Omental fat pad (tissue), 4 donors: ENCODE results near the gene ZC3H15. TPM values are rescaled to one million over a fixed set of nuclear protein-coding genes. Genes with fewer than 3 reads are reported as not detected.

Source experiments
- ATAC-seq: fragments of 150-250 bp; one replicate; pipeline ENCODE4 v1.9.1; 2016; ENCODE audit warnings: mild to moderate bottlenecking, moderate library complexity; ENCODE audit not compliant: low FRiP score
- DNase-seq: peaks from one replicate; pipeline ENCODE4 v3.0.0-alpha.2; 2019; ENCODE audit warnings: low spot score
- total RNA-seq, 4 donors: library from RNA; depleted of rRNA; stranded (reverse); fragments of >200 nt; gene quantifications; one replicate each; pipeline ENCODE4 v1.1.0, GENCODE V29; 2016
- TF ChIP-seq, protein P1 (sequence below), 3 donors: fragments of 450-650 bp; IDR thresholded peaks; one replicate each; pipeline ENCODE4 v1.5.1; 2016 to 2017; ENCODE audit warnings: antibody characterized with exemption in 3 of 3, mild to moderate bottlenecking in 3 of 3, moderate library complexity in 2 of 3

Gene ZC3H15
- total RNA-seq, 4 donors from 2014 or later, result 47.3 to 115 (median 58.5) TPM

DNA sequence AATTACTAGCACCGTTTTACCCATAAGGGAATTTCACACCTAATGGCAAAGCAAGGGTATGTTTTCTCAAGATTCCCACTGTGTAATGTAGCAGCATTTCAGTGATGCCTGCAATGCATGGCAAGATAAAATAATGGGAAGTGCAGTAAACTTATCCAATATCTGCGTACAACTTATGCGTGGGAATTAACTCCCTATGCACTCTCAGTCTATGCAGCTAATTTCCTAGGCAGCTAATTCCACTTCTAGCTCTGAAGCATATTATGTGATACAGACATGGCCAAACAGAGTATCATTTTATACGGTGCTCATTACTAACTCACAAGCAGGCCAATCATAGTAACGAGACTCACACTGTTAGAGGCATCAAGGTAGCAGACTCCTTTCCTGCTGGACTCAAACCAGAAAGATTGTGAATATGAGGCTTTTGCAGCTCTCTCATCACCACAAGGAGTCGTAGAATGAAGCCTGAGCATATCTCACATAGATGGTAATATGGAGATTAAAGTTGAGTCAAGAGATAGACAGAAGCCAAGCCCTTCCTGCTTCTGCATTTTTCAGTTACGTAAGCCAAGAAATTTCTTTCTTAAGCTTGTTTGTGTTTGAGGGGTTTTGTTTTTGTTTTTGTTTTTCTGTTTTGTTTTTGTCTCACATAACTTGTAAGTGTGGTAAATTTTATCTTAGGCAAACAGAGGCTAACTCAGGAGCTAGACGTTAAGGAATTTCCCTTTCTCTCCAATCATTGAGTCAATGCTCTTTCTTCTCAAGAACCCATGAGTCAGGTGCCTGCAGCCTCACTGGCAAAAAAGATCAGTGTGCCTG, 69.0 kb downstream of the ZC3H15 start:
- DNase-seq, result no peak
- ATAC-seq, result no peak
- TF ChIP-seq, protein P1, sequence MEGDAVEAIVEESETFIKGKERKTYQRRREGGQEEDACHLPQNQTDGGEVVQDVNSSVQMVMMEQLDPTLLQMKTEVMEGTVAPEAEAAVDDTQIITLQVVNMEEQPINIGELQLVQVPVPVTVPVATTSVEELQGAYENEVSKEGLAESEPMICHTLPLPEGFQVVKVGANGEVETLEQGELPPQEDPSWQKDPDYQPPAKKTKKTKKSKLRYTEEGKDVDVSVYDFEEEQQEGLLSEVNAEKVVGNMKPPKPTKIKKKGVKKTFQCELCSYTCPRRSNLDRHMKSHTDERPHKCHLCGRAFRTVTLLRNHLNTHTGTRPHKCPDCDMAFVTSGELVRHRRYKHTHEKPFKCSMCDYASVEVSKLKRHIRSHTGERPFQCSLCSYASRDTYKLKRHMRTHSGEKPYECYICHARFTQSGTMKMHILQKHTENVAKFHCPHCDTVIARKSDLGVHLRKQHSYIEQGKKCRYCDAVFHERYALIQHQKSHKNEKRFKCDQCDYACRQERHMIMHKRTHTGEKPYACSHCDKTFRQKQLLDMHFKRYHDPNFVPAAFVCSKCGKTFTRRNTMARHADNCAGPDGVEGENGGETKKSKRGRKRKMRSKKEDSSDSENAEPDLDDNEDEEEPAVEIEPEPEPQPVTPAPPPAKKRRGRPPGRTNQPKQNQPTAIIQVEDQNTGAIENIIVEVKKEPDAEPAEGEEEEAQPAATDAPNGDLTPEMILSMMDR (IDR thresholded peaks at IDR 0.05), result no peak

DNA sequence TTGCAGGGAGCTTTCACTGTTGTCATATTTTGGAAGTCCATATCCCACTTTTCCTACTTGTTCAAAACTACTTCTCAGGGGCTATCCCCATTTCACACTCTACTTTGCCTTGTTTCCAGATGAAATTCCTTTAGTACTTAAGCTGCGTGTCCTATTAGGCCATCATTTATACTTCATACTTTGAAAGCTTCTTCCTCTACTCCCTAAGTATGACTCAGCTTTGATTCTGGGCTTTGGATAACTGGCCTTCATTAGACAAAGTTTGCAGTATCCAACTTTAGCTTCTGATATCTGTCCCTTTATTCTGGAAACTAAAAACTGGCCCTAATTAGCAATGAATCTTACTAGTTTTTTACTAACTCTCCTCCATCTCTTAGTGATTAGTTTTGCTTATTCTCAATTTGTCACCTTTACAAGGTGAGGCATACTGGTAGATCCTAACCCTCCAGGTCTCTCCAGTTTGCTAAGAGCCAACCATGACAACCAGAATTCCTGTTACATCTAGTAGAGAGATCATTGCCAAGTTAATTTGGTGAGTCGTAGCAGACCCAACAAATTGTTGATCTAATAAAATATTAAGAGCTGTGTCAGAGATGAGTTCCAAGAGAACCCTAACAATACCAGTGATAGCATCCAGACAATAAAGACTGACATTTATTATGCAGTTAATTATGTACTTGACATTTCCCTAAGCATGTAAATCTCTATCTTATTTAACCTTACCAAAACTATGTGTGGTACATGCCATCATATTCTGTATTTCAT, 72.6 kb downstream of the ZC3H15 start:
- TF ChIP-seq, protein P1 (IDR thresholded peaks at IDR 0.05), result no peak
- no peak for DNase-seq

More for the DNA sequence above, 72.6 kb downstream of the ZC3H15 start:
- peak; percentile 48 for ATAC-seq

Other genes with a start within 250 kb of the ZC3H15 start
- 100 to 1,000 TPM in 2 of 4 donors, 10 to 100 TPM in 2; 81.3 to 155 (median 111) TPM for gene ITGAV, start 103.8 kb downstream of the ZC3H15 start, total RNA-seq
- gene FAM171B, start 207.8 kb downstream of the ZC3H15 start, total RNA-seq, result 10 to 100 TPM in 1 of 4 donors, 1 to 10 TPM in 3; 6.0 to 10.8 (median 8.5) TPM